HepG2 (cell line): Measurements from ENCODE around the gene UPB1. TPM values are rescaled to one million over a fixed set of nuclear protein-coding genes. Genes with fewer than 3 reads are reported as not detected.
A peak's percentile ranks its signal among the peaks of the same experiment; 100 is the strongest.

Experiments used
- BRCA1 ChIP-seq: sonication (generic); formaldehyde crosslinking; IDR thresholded peaks from 2 replicates; pipeline ENCODE4 v1.4.0; 2020; ENCODE audit warnings: missing genetic modification reagents
- ETS1 ChIP-seq: sonication (generic); formaldehyde crosslinking; IDR thresholded peaks from 2 replicates; pipeline ENCODE4 v1.4.0; 2020; ENCODE audit warnings: missing genetic modification reagents
- KDM1A ChIP-seq: IDR thresholded peaks from 2 replicates; pipeline ENCODE4 v1.6.1; 2016; ENCODE audit warnings: missing compliant biosample characterization
- KLF15 ChIP-seq: sonication (generic); formaldehyde crosslinking; IDR thresholded peaks from 2 replicates; pipeline ENCODE4 v1.8.1; 2023; ENCODE audit warnings: borderline replicate concordance, mild to moderate bottlenecking, inconsistent platforms, missing genetic modification reagents, mixed read lengths
- KLF6 ChIP-seq: IDR thresholded peaks from 2 replicates; pipeline ENCODE4 v1.8.0; 2016; ENCODE audit warnings: missing biosample characterization, missing genetic modification reagents
- LCORL ChIP-seq, 2 experiments: fragments of 450-650 bp in 1 of 2; sonication (generic) in 1 of 2; formaldehyde crosslinking in 1 of 2; IDR thresholded peaks; 2 replicates each; pipeline versions ENCODE4 v1.5.0 to v1.6.1; 2017 to 2020; ENCODE audit warnings: antibody characterized with exemption in 1 of 2, missing genetic modification reagents in 1 of 2
- MTERF4 ChIP-seq: sonication (generic); formaldehyde crosslinking; IDR thresholded peaks from 2 replicates; pipeline ENCODE4 v1.8.0; 2023; ENCODE audit warnings: mild to moderate bottlenecking, missing genetic modification reagents
- MTF1 ChIP-seq: sonication (generic); formaldehyde crosslinking; IDR thresholded peaks from 2 replicates; pipeline ENCODE4 v1.5.0; 2020; ENCODE audit warnings: missing genetic modification reagents
- NPAS2 ChIP-seq: sonication (generic); formaldehyde crosslinking; IDR thresholded peaks from 2 replicates; pipeline ENCODE4 v1.8.0; 2022; ENCODE audit warnings: mild to moderate bottlenecking, missing genetic modification reagents, borderline replicate concordance
- NR2F6 ChIP-seq, 2 experiments: IDR thresholded peaks; 2 replicates each; pipeline ENCODE4 v1.6.1; 2016; ENCODE audit warnings: antibody characterized with exemption in 1 of 2, mild to moderate bottlenecking in 1 of 2
- PHF5A ChIP-seq: IDR thresholded peaks from one replicate; pipeline ENCODE4 v1.6.1; 2018; ENCODE audit warnings: low read depth, missing genetic modification reagents; ENCODE audit not compliant: unreplicated experiment
- POLR2AphosphoS2 ChIP-seq: IDR thresholded peaks from 2 replicates; pipeline ENCODE4 v1.6.1; 2011; ENCODE audit warnings: low read depth, low read length, improper control_type of control experiment
- SYNCRIP ChIP-seq: fragments of 200-400 bp; formaldehyde crosslinking; IDR thresholded peaks from 2 replicates; pipeline ENCODE4 v1.6.1; 2018; ENCODE audit warnings: mild to moderate bottlenecking, low read depth, low read length; ENCODE audit not compliant: insufficient read depth
- THAP7 ChIP-seq: sonication (generic); formaldehyde crosslinking; IDR thresholded peaks from 2 replicates; pipeline ENCODE4 v1.8.1; 2023; ENCODE audit warnings: mild to moderate bottlenecking, missing genetic modification reagents
- THAP8 ChIP-seq: sonication (generic); formaldehyde crosslinking; IDR thresholded peaks from 2 replicates; pipeline ENCODE4 v1.5.1; 2020; ENCODE audit warnings: missing genetic modification reagents, mild to moderate bottlenecking, borderline replicate concordance
- THYN1 ChIP-seq: sonication (generic); formaldehyde crosslinking; IDR thresholded peaks from 2 replicates; pipeline ENCODE4 v1.8.1; 2023; ENCODE audit warnings: low read depth, mild to moderate bottlenecking, moderate library complexity, missing genetic modification reagents, borderline replicate concordance
- ZGPAT ChIP-seq: IDR thresholded peaks from 2 replicates; pipeline ENCODE4 v1.6.1; 2016; ENCODE audit warnings: mild to moderate bottlenecking
- ZNF335 ChIP-seq: sonication (generic); formaldehyde crosslinking; IDR thresholded peaks from 2 replicates; pipeline ENCODE4 v1.4.0; 2020; ENCODE audit warnings: missing genetic modification reagents
- ZNF432 ChIP-seq: sonication (generic); formaldehyde crosslinking; IDR thresholded peaks from 2 replicates; pipeline ENCODE4 v1.5.0; 2020; ENCODE audit warnings: missing genetic modification reagents, mild to moderate bottlenecking, borderline replicate concordance
- ZNF503 ChIP-seq: sonication (generic); formaldehyde crosslinking; IDR thresholded peaks from 2 replicates; pipeline ENCODE4 v1.4.0; 2020; ENCODE audit warnings: missing genetic modification reagents
- ZNF780A ChIP-seq: sonication (generic); formaldehyde crosslinking; IDR thresholded peaks from 2 replicates; pipeline ENCODE4 v1.8.0; 2022; ENCODE audit warnings: mild to moderate bottlenecking, missing genetic modification reagents, moderate library complexity
- polyA plus RNA-seq, 8 experiments: library from polyadenylated mRNA; depleted of rRNA in 3 of 8; stranded (reverse) in 7 of 8; unstranded in 1 of 8; fragments of >200 nt; fragmentation: Illumina TruSeq in 4 of 8; extraction: Trizol in 4 of 8; gene quantifications; 2 replicates each; pipeline versions ENCODE4 v1.2.1 to v1.2.3, GENCODE V29; 2011 to 2016; ENCODE audit warnings: low read depth in 4 of 8, missing spikeins in 1 of 8, mixed read lengths in 1 of 8; ENCODE audit not compliant: insufficient read depth in 1 of 8
- total RNA-seq, 5 experiments: library from RNA; depleted of rRNA; stranded (reverse); fragments of >200 nt; fragmentation: Illumina TruSeq; extraction: Trizol; gene quantifications; 2 replicates each; pipeline ENCODE4 v1.2.3, GENCODE V29; 2016; ENCODE audit warnings: low read depth in 1 of 5

The UPB1 gene
- total and polyA plus RNA-seq, 2 of the 13 experiments (the other 11 are each of a cell fraction or from before 2014, with no cell fraction given), result 0.38 to 1.2 TPM

- TF ChIP-seq PHF5A (no peak), KDM1A (CRISPR knock-in tag) (no peak), MTF1 (CRISPR knock-in tag) (peak; percentile 68; the same call in 1 of the 2 replicates), BRCA1 (CRISPR knock-in tag) (0 out of 2 replicates have a peak, but pooled peaks have one; percentile 42), MTERF4 (CRISPR knock-in tag) (peak; percentile 97; the same call in 1 of the 2 replicates), KLF15 (CRISPR knock-in tag) (0 out of 2 replicates have a peak, but pooled peaks have one; percentile 72), NR2F6 (IDR thresholded peaks at IDR 0.05) (no peak), NR2F6 (CRISPR knock-in tag; IDR thresholded peaks at IDR 0.05) (peak; percentile 70), ETS1 (CRISPR knock-in tag) (no peak), ZNF335 (peak; percentile 89), POLR2AphosphoS2 (no peak), ZNF503 (CRISPR knock-in tag) (peak; percentile 88; the same call in 1 of the 2 replicates), ZNF780A (CRISPR knock-in tag) (no peak), KLF6 (peak; percentile 16; the same call in 1 of the 2 replicates), LCORL (IDR thresholded peaks at IDR 0.05) (peak; percentile 56; the same call in 1 of the 2 replicates), LCORL (CRISPR knock-in tag; IDR thresholded peaks at IDR 0.05) (no peak; the same call in 1 of the 2 replicates), ZGPAT (CRISPR knock-in tag) (peak; percentile 94), THYN1 (no peak), THAP7 (CRISPR knock-in tag) (0 out of 2 replicates have a peak, but pooled peaks have one; percentile 39), NPAS2 (CRISPR knock-in tag) (no peak), SYNCRIP (no peak), THAP8 (no peak), ZNF432 (CRISPR knock-in tag) (no peak)
Measured at GRCh38 chr22:24555165-24556039, 60.3 kb downstream of the UPB1 start, which contains the start of gene SNRPD3 (continued).
